ENCODE results near the gene P2RY2.

DNA sequence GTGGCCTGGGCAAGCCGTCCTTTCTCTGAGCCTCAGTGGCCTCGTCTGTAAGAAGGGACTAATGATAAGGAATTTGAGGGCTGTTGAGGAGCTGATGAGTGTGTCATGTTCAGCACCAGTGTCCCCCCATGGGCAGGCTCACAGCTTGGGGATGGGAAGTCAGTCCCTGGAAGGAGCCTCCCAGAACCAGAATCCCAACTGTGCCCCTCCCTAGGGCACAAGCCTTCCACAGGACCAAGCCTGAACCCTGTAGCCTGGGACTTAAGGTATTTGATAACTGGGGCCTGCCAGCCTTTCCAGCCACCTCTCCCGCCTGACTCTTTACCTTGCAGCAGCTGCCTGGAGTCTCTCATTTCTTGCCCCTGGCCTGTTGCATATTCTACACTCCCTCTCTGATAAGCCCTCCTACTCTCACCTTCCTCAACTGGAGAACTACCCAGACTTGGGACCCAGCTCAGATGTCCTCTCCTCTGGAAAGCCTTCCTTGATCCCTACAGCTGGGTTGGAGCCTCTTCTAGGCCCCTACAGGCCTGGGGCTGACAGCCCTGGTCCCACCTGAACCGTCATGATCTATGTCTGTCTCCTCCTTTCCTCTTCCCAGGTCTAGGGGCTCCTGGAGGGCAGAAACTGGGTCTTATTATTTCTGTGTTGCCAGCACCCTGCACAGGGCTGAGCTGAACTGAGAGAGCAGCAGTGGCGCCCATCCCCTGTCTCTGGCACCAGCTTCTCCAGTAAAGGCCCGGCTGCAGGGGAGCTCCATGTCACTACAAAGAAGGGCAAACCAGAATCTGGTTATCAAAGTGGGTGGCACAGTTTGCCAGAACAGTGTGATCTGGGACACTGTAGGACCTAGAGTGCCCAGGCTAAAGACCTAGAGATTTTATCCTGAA, 1.6 kb downstream of the P2RY2 start:
- no peak for TF ChIP-seq EZH2 (IDR thresholded peaks at IDR 0.05; ENCODE audit: borderline replicate concordance, low read length)
- TF ChIP-seq, protein P1, sequence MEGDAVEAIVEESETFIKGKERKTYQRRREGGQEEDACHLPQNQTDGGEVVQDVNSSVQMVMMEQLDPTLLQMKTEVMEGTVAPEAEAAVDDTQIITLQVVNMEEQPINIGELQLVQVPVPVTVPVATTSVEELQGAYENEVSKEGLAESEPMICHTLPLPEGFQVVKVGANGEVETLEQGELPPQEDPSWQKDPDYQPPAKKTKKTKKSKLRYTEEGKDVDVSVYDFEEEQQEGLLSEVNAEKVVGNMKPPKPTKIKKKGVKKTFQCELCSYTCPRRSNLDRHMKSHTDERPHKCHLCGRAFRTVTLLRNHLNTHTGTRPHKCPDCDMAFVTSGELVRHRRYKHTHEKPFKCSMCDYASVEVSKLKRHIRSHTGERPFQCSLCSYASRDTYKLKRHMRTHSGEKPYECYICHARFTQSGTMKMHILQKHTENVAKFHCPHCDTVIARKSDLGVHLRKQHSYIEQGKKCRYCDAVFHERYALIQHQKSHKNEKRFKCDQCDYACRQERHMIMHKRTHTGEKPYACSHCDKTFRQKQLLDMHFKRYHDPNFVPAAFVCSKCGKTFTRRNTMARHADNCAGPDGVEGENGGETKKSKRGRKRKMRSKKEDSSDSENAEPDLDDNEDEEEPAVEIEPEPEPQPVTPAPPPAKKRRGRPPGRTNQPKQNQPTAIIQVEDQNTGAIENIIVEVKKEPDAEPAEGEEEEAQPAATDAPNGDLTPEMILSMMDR (conservative IDR thresholded peaks at IDR 0.05 in 1 of 2, IDR thresholded peaks at IDR 0.05 in 1 of 2; ENCODE audit: extremely low read depth in 1 of 2, insufficient read depth in 1 of 2, low read depth in 1 of 2, low read length in 2 of 2) = no peak
